Medulla oblongata (tissue), 1 donor: ENCODE data around the gene SNAPIN.
"Not testable (repeated sequence)": the region's sequence is repeated elsewhere in the genome, so short reads cannot be mapped to it uniquely, and the experiment has no call there.

Source experiments
- DNase-seq: peaks from one replicate; pipeline ENCODE4 v3.0.0-alpha.2; 2015; ENCODE audit errors: extremely low spot score

Gene SNAPIN

DNA sequence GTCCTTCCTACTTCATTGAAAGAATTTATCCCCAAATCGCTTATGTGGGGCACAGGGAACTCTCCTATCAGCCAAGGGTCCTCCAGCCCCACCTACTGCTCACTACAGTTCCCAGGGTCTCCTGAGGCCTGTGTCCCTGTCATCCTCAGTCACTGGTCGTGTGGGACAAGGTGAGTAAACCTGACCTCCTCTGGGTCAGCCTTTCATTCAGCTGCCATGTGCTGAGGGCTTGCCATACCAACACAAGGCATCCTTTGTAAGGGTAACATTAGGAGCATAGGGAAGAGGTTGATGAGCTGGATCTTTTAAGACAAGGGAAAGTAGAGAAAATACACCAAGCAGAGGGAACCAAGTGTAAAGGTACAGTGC is 11.2 kb upstream of the SNAPIN start:
- no peak for DNase-seq

DNA sequence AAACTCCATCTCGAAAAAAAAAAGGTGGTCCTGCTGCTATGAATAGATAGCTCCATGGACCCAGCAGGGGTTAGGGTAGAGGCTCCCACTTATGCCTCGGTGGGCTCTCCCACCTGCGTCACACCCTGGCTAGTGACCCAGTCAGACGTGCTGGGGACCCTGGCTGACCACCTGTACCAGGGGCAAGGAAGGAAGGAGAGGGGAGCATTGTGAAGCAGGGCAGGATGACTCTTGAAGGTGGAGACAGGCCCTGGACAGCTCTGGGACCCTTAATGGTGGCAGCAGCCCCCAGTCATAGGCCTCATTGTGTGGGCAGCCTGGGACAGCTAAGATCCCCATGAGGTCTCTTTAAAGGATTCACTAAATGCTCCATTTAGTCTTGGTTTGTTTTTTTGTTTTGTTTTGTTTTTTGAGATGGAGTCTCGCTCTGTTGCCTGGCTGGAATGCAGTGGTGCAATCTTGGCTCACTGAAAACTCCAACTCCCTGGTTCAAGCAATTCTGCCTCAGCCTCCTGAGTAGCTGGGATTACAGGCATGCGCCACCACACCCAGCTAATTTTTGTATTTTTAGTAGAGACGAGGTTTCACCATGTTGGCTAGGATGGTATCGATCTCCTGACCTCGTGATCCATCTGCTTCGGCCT is 10.4 kb upstream of the SNAPIN start:
- no peak for DNase-seq

DNA sequence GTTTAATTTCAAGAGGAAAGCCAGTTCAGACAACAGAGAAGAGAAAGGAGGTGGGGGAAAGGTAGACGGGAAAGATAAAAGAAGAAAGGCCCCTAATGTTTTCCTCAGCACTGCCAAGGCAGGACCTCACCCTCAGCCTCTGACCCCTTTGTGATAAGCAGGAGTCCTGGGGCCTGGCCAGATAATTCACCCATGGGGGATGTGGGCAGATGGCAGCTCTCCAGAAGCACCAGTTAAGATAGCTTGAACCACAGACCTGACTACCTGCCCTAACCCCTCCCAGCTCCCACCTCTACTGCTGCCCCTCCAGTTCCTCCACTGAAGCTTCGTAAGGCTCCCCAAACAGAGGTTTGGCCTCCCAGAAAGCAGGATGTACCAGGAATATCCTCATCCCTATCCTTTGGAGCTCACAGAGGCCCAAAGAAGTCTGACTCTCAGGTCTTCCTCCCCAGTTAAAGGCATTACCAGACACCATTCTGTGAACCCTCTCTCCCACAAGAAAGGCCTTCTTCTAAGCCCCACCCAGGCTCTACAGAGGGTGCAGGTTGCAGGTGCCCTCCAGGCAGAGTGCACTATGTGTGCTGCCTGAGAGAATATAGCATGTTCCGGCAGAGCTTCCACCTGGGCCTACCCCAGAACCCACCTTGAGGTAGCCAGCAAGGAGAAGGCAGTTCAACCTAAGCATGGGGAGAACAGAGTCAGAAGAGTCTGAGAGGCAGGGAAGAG is 9.2 kb upstream of the SNAPIN start:
- DNase-seq, result no peak

DNA sequence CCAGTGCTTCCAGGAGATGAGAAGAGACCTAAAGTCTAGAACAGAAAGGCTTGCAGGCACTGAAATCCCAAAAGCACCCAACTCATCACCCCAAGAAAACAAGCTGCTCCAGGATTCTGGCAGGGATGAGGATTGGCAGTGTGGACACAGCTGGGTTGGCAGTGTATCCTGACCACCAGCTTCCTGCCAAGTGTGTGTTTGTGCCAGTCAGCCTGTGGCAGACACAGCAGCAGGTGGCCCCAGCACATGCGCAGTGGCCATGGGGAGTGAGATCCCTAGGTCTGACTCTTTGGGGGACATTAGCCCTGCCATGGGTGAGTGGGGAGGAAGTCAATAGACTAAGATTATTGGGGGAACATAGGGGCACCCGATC is 8.7 kb upstream of the SNAPIN start:
- DNase-seq, result peak; percentile 85

DNA sequence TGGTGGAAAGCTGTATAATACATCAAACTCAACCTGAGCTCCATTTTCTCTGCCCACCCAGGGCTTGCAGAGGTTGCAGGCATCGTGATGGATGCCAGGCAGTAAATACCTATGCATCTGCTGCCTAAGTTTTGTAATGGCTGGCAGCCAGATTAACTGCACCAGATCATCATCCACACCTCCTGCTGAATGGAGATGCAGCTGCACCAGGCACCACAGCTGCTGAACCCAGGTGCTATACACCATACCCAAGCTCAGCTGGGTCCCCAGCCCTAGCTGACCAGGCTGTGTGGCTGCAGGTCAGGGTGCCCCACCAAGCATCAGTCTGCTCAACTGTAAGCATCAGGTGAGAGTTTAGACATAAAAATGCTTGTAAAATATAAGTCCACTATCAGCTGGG is 6.7 kb upstream of the SNAPIN start:
- no peak for DNase-seq

DNA sequence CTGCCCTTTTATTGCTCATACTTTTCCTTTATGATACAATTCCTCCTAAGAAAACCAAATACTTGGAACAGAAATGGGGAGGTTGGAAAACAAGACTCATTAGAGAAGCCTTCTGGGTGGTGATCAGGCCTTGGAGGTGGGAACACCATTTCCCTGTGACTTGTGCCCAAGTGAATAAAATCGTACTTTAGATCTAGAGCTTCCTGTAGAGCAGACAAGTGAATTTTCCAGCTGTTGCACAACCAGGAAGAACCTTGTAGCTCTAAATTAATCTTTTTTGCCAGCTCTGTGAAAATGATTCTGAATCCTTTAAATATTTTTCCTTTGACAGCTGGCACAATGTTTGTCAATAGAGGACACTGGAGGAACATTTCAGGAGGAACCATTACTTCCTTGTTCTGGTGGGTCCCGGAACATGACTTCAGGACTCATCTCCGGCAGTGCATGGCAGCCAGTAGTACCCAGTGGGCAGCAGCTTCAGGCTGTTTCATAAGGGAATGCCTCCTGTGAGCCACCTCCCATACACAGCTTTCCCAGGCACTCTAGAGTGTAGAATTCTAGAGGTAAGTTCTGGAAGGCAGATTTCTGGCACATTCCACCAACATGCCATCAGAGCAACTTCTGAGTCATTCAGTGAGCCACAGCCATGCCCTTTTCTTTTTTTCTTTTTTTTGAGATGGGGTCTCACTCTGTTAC is 5.5 kb upstream of the SNAPIN start:
- DNase-seq, result no peak

DNA sequence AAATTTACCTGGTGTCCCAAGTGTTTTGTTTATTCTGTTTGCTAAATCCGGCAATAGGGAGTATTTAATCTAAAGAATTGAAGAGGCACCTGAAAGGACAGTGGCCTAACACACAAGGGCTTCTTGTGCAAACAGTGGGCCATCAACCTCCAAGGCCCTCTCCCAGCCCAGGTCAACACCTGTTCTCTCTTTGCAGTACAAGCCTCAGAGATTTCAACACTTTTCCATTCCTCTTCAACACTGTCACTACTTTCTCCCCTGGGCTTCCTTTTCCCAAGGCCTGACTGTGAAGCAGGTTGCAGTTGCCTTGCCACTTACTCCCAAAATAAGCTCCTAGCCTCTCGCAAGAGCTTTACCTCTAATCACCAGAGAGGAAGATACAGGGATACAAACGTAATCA is 3.2 kb upstream of the SNAPIN start:
- no peak for DNase-seq

DNA sequence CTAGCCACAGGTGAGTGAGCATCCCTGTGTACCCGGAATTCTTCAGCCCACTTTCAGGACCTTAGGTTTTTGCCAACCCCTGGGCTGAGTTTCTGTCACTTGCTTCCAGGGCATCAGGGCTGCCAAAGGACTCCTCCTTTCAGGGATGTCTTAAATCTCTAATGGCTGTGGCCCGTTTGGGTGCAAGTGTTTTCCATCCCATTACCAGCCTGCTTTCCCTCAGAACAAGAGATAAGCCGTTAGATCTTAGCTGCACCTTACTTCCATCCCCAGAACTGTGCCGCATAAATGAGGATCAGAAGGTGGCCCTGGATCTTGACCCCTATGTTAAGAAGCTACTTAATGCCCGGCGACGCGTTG is 652 bp downstream of the SNAPIN start:
- DNase-seq, result no peak

DNA sequence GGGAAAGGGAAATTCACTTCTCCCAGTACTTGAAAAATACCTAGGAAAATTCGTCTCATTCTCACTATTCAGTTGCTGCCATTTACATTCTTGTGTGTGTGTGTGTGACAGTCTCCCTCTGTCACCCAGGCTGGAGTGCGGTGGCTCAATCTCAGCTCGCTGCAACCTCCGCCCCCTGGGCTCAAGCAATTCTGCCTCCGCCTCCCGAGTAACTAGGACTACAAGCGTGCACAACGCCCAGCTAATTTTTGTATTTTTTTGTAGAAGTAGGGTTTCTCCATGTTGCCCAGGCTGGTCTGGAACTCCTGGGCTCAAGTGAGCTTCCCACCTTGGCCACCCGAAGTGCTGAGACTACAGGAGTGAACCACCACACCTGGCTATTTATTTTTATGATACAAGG is 1.2 kb downstream of the SNAPIN start:
- DNase-seq, result no peak

DNA sequence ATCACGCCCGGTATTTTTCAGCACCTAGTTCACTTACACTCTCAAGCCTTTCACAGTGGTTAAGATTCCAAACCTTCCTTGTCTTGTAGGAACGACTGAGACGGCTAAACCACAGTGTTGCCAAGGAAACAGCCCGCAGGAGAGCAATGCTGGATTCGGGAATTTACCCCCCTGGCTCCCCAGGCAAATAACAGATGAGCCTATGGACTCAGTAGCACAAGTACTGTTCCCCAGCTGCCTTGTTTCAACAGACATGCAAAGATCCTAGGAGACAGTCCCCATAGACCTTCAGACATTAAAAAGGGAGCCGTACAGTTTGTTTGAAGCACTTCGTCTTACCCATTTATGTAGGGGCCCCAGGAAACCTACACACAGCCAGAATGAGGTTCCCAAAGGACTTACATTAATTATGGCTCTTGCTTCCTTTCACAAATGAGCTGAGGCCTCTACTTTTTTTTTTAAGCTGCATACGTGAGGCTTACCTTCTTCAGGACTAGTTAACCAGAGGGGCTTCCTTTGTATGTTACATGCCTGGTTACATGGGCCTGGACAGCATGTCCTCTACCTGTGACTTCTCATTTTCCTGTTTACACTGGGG is 2.7 kb downstream of the SNAPIN start:
- DNase-seq, result no peak

DNA sequence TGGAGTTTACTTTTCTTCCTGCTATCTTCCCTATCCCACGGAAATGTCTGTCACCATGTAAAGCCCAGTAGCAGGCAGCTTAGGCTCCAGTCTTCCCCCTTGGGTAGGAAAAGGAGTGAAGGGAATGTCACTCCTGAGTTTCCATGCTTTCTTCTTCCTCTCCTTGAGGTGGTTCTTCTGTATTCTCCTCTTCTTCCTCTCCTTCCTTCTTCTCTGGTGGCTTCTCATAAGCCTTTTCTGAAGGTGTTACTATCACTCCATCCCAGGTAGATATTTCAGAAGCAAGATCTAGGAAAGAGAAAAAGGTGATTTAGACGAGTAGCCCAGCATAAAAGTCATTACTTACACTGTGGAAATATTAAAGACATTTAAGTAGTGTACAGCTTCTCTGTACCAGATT is 3.8 kb downstream of the SNAPIN start:
- no peak for DNase-seq

DNA sequence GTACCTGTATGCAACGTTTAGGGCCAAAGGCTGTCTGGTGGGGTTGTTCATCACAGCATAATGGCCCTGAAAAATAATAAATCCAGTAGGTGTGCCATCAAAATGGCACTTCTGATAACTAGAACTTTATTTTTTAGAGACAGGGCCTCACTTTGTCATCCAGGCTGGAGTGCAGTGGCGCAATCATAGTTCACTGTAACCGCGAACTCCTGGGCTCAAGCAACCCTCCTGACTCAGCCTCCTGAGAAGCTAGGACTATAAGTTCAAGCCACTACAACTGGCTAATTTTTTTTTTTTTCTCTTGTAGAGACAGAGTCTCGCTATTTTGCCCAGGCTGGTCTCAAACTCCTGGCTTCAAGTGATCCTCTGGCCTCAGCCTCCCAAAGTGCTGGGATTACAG is 4.7 kb downstream of the SNAPIN start:
- no peak for DNase-seq

DNA sequence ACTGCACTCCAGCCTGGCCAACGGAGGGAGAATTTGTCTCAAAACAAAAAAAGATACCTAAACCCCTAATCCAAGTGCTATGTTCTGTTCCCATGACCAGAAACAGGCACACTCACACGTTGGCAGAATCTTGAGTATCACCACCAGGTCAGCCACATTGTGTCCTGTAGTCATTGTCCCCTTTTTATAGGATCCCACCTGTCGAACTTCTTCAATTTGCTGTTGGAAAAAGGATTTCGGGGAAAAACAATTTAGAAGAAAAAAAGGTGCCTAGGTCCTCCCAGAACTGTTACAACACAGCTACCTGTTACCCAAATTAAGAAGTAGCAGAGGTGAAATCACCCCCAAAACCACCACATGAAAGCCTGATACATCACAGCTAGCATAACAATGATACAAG is 8.9 kb downstream of the SNAPIN start:
- DNase-seq, result no peak

DNA sequence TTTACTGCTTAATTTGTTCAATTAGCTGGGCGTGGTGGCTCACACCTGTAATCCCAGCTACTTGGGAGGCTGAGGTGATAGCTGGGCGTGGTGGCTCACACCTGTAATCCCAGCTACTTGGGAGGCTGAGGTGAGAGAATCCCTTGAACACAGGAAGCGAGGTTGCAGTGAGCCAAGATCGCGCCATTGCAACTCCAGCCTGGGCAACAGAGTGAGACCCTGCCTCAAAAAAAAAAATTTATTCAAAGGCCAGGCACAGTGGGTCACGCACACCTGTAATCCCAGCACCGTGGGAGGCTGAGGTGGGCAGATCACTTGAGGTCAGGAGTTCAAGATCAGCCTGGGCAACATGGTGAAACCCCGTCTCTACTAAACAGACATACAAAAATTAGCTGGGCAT is 10.2 kb downstream of the SNAPIN start:
- not testable (repeated sequence) for DNase-seq

DNA sequence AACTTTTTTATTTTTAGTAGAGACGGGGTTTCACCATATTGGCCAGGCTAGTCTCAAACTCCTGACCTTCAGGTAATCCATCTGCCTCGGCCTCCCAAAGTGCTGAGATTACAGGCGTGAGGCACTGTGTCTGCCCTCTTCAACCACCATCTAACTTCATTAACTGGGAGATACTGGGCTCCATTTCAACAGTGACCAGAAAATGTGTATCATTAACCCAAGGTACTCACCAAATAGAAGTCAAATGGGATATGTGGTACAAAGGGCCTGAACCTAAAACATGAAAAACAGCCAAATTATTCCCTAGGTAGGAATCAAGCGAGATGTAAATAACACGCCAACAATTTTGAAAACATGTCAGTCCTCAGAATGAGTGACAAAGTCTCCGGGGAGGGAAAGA is 11.1 kb downstream of the SNAPIN start:
- DNase-seq, result no peak

DNA sequence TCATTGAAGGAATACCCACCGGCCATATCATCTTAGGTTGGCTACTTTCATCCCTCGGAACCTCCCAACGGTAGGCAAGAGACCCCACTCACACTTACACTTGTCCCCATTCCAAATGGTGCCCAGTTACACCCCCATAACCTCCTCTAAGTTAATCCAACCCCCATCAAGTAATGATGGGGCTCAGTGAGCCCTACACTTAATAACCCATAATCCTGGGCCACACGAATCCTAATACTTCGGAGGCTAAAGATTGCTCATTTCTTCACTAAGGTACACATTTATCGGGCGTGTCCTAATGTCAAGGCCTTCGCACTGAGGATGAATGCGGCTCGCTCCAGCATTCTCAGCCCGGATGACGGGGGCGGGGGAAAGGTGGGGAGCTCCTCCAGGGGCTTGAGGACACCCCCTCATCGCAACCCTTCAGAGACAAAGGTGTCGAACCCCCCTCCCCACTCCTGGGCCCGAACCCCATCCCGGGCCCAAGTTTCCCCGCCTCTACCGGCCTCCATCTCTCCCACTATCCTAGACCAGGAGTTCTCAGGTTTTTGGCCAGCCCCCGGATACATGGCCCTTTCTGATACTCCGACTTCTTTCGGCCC is 11.9 kb downstream of the SNAPIN start:
- DNase-seq, result no peak

DNA sequence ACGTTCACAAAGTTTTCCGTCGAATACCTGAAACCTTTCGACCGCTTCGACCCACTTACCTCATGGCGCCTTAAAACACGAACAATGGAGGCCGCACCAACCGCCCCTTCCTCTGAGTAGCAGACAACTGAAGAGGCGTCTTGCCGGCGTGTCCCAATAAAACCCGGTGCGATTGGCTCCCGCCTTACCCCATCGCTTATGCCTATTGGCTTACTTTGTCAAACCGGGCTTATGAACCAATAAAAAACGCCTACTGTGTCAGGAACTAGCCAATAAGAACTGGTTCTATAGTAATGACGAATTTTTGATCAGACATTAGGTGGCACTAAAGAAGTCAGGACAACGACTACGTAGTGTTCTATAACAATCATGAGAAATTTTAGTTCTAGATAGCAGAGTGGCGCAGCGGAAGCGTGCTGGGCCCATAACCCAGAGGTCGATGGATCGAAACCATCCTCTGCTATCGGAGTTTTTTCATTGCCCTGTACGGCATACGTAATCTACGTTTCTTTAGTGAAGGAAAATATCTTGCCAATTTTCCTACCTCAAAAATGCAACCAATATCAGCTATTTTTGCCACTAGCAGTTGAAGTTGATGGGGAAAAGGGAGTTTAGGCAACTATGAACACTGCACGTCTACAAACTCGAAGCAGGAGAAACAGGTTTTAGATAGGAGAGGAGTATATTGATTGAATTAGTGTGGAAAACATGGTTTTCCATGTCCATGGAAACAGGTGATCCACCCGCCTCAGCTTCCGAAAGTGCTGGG is 12.5 kb downstream of the SNAPIN start, which contains the start of gene ILF2:
ILF2 (minus strand) TSS at position 135 of the 769 bp plus-strand sequence; CDS start at position 64, 71 bp downstream.
- DNase-seq, result peak; percentile 99

DNA sequence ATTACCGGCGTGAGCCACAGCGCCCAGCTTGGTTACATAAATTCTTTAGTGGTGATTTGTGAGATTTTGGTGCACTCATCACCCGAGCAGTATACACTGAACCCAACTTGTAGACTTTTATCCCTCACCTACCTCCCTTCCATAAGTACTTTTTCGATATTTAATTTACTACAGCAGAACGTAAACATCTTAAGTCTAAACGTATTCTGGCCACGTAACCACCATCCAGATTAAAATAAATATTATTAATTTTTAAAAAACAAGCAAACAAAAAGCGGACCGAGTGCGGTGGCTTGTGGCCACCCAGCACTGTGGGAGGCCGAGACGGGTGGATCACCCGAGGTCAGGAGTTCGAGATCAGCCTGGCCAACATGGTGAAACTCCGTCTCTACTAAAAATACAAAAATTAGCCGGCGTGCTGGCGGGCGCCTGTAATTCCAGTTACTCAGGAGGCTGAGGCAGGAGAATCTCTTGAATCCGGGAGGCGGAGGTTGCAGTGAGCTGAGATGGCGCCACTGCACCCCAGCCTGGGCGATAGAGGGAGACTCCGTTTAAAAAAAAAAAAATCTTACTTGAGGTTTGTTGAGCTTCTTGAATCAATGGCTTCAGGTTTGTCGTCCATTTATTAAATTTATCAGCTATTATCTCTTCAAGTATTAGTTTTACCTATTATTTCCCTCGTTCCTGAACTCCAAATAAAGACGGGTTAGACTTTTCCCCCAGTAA is 13.3 kb downstream of the SNAPIN start:
- DNase-seq, result not testable (repeated sequence)

DNA sequence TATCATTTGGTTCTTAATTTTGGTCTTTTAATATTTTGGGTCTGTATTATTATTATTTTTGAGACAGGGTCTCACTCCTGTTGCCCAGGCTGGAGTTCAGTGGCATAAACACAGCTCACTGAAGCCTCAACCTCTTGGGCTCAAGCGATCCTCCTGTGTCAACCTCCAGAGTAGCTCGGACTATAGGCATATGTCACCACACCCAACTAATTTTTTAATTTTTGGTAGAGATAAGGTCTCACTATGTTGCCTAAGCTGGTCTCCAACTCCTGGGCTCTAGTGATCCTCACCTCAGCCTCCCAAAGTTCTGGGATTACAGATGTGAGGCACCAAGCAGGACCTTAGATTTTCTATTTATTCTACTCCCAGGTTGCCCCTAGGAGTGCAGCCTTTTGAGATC is 15.0 kb downstream of the SNAPIN start:
- DNase-seq, result no peak

DNA sequence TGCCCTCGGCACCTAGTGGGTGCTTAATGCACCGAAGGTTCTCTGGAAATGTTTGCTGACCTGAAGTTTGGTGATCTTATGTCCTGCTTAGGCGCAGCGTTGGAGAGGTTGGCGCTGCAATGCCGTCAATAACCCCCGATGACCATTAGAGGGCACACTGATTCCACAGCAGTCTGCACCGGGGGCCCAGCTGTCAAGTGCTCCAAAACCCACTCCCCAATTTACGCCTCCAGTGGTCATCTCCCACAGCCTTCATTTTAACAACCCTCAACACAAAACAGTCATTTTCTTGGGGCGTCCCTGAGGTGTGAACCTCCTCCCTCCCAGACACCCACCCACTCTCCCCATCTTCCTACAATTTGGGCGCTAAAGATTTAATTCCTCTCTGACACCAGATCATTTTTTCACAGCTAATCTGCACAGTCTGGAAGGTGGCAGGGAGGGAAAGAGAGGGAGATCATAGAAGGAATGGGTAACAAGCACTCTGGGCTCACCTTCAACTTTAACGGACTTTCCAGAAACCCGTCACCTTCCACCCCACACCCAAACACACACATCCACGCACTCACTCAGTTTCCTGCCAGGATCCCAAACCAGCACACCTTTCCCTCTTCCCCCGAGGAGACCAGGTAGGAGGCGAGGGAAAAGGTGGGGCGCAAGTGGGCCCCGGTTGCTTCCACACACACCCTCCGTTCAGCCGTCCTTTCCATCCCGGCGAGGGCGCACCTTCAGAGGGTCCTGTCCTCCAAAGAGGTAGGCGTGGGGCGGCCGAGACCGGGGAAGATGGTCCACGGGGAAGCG is 19.4 kb downstream of the SNAPIN start:
- peak; percentile 59 for DNase-seq
